Measurements from ENCODE around the gene SANBR. TPM values are rescaled to one million over a fixed set of nuclear protein-coding genes. Genes with fewer than 3 reads are reported as not detected.

SANBR gene
- total RNA-seq = 5.8 TPM
- polyA plus RNA-seq = 6.0 TPM
- long read RNA-seq, donor 1 = 0 reads
- long read RNA-seq, donor 2 = 0 reads
- long read RNA-seq, donor 3 = 0 reads
- long read RNA-seq, donor 4 = 0 reads
- long read RNA-seq, donor 5, full-length matches to known transcripts = 1 of 1 reads
- long read RNA-seq, donor 5, partial matches to known transcripts = 0 of 1 reads
- long read RNA-seq, donor 5, other reads (novel, unspliced or antisense) = 0 of 1 reads
- long read RNA-seq, donor 6 = 0 reads
- long read RNA-seq, donor 7 = 0 reads
- long read RNA-seq, donor 8 = 0 reads
- long read RNA-seq, donor 9 = 0 reads
- long read RNA-seq, donor 10 = 0 reads

DNA sequence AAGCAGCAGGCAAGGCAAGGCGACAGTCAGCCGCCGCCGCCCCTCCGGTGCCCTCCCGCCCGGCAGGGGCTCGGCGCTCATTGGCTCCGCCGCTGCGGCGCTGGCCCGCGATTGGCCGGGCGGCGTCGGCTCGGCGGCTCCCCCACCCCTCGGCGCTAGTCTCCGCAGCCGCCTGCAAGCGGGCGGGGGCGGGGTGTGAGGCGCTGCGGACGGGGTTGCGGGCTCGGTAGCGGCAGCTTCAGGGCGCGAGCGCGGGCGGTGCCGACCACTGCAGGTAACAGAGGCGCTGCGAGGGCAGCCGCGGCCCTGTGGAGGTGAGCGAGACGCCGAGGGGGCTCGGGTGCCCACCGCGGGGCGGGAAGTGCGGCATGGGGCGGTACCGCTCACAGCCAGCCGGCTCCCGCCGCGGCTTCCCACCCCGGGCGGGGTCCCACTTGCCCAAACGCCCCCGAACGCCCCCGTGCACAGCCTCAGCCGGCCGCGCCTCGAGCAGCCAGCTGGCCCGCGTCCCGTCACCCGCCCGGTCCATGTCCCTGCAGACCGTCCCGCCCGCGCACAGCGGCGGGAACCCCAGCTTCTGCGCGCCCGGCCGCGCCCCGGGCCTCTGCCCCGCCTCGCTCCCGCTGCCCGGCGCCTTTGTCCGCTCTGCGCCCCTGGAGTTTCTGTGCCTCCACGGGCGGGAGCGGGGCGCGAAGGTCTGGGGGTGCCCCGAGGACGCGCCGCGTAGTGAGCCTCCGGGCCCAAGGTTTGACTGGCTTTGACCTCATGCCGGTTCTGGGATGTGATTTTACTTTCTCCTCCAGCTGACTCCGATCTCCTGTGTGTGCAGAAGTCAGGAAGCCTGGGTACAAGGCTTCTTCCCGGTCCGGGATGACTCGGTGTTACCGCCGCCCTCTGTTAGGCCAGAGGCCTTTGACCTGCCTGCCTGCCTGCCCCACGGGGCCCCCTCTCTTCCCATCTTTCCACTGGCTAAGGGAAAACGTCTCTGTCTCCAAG, at the start of gene SANBR:
SANBR (plus strand) TSS at position 158 of the 996 bp plus-strand sequence. CDS start 4,480 bp downstream, outside the sequence.
- Histone ChIP-seq H3K27ac (ENCODE audit: low read depth in 1 of 2, low read length in 1 of 2) (peak within 1 kb of the TSS in 1 of 2 donors; percentile 46), H3K4me3 (ENCODE audit: low read length in 2 of 2) (peak within 1 kb of the TSS; percentile 58), H3K4me1 (ENCODE audit: control insufficient read depth in 2 of 2, insufficient read depth in 2 of 2, low read length in 2 of 2) (peaks cover 0 to 3% of the 10 kb centered on the region in 2 donors), H3K36me3 (ENCODE audit: control insufficient read depth in 2 of 2, insufficient read depth in 2 of 2, low read length in 1 of 2) (peaks cover 0 to 3% of the 10 kb centered on the region in 2 donors), H3K9me3 (ENCODE audit: control insufficient read depth in 2 of 2, insufficient read depth in 1 of 2, low read length in 1 of 2) (no peaks in the 10 kb centered on the region), H3K27me3 (ENCODE audit: control insufficient read depth in 2 of 2, insufficient read depth in 1 of 2, low read length in 1 of 2) (no peaks in the 10 kb centered on the region)
- WGBS = under 1% methylated on average over 112 of the region's 112 CpGs
- DNase-seq (ENCODE audit: low read depth in 6 of 9, low spot score in 9 of 9) = peak; percentile 6 to 92 (median 79)

DNA sequence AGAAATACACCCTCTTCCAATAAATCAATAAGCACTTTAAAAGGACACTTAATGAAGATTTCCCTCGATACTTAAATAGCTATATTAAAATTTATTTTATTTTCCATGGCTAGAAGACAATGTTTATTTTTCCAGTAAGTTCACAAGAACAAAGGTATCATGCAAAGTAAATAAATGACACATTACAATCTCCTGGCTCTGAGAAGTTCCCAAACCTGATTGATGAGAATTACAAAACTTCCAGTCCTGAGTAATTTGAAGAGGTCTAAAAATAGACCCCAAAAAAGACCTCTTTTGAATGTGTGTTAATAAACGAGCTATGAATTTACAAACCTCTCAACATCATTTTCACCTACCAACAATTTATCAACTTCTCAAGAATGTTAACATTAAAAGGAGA, 49.7 kb upstream of the SANBR start:
- DNase-seq (ENCODE audit: low read depth in 6 of 9, low spot score in 9 of 9) = no peak

DNA sequence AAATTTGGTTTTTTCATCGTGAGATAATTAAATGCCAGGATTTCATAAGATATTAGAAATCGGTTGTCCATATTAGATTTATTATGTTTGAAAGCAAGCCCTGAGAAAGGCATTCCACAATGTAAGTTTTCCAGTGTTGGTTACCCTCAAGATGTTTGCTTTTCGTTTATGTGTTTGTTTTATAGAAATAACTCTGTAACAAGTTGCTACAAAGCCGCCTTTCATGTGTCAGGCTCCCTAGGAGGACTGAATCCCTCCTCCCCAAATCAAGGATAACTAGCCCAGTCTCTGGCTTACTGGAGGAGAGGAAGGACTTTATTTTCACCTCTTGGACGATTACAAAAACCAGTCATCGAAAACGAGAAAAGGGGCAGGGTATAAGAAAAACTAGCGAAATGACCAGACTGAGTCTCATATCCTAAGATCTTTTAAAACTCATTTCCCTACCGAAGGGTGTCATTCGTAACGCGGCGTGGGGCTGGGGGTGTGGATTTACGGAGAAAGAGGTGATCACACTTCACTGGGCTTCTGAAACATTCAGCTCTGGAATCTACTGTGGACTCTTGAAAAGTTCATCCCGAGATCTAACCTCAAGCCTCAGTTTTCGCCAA, 49.2 kb upstream of the SANBR start:
- peaks cover 6% of the 10 kb centered on the region in 2 donors for H3K36me3 ChIP-seq (ENCODE audit: control insufficient read depth in 2 of 2, insufficient read depth in 2 of 2, low read length in 1 of 2)
- peak overlapping the region; percentile 96 to 99 for H3K4me3 ChIP-seq (ENCODE audit: low read length in 2 of 2)
- peak in 2 of 9 donors; percentile 4 to 8 for DNase-seq (ENCODE audit: low read depth in 6 of 9, low spot score in 9 of 9)
- no peaks in the 10 kb centered on the region for H3K27me3 ChIP-seq (ENCODE audit: control insufficient read depth in 2 of 2, insufficient read depth in 1 of 2, low read length in 1 of 2)
- H3K27ac ChIP-seq (ENCODE audit: low read depth in 1 of 2, low read length in 1 of 2) = peak overlapping the region; percentile 92 to 96
- H3K9me3 ChIP-seq (ENCODE audit: control insufficient read depth in 2 of 2, insufficient read depth in 1 of 2, low read length in 1 of 2) = peaks cover 0 to 9% of the 10 kb centered on the region in 2 donors
- peaks cover 0 to 4% of the 10 kb centered on the region in 2 donors for H3K4me1 ChIP-seq (ENCODE audit: control insufficient read depth in 2 of 2, insufficient read depth in 2 of 2, low read length in 2 of 2)
- 5% methylated on average over 16 of the region's 16 CpGs for WGBS

More for the DNA sequence above, 49.7 kb upstream of the SANBR start:
- Histone ChIP-seq H3K4me1 (ENCODE audit: control insufficient read depth in 2 of 2, insufficient read depth in 2 of 2, low read length in 2 of 2) (peaks cover 0 to 4% of the 10 kb centered on the region in 2 donors), H3K27ac (ENCODE audit: low read depth in 1 of 2, low read length in 1 of 2) (no peak overlapping the region), H3K4me3 (ENCODE audit: low read length in 2 of 2) (no peak overlapping the region), H3K9me3 (ENCODE audit: control insufficient read depth in 2 of 2, insufficient read depth in 1 of 2, low read length in 1 of 2) (peaks cover 0 to 4% of the 10 kb centered on the region in 2 donors), H3K36me3 (ENCODE audit: control insufficient read depth in 2 of 2, insufficient read depth in 2 of 2, low read length in 1 of 2) (peaks cover 1 to 2% of the 10 kb centered on the region in 2 donors), H3K27me3 (ENCODE audit: control insufficient read depth in 2 of 2, insufficient read depth in 1 of 2, low read length in 1 of 2) (no peaks in the 10 kb centered on the region)
- WGBS = 71% methylated on average over 2 of the region's 2 CpGs

DNA sequence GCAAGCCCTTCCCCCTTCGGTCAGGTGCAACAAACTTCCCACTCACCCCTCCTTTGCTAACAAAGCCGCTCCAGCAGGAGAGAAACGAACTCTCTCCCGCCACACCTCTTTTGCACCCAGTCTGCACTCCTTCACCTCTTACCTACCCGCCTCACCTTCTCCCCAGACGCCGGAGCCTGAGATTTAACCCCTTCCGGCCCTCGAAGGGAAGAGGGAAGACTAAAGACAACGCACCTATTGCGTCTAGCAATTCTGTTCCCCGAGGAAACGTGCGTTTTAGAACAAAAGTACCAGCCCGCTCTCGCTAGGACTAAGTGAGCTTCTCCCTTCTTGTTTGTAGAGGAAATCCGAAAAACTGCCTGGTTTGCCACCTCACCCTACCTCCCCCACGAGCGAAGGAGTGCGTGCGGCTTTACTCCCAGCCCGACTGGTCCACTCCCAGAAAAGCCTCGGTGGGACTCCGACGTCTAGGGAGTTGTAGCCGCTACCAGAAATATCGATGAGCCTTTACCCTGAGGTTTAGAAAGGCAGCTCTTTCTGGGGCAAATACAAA, 48.6 kb upstream of the SANBR start:
- peak overlapping the region; percentile 96 to 99 for H3K4me3 ChIP-seq (ENCODE audit: low read length in 2 of 2)
- peaks cover 6 to 7% of the 10 kb centered on the region in 2 donors for H3K36me3 ChIP-seq (ENCODE audit: control insufficient read depth in 2 of 2, insufficient read depth in 2 of 2, low read length in 1 of 2)
- no peaks in the 10 kb centered on the region for H3K27me3 ChIP-seq (ENCODE audit: control insufficient read depth in 2 of 2, insufficient read depth in 1 of 2, low read length in 1 of 2)
- under 1% methylated on average over 27 of the region's 27 CpGs for WGBS
- peaks cover 0 to 4% of the 10 kb centered on the region in 2 donors for H3K4me1 ChIP-seq (ENCODE audit: control insufficient read depth in 2 of 2, insufficient read depth in 2 of 2, low read length in 2 of 2)
- peaks cover 0 to 10% of the 10 kb centered on the region in 2 donors for H3K9me3 ChIP-seq (ENCODE audit: control insufficient read depth in 2 of 2, insufficient read depth in 1 of 2, low read length in 1 of 2)
- H3K27ac ChIP-seq (ENCODE audit: low read depth in 1 of 2, low read length in 1 of 2) = peak overlapping the region; percentile 92 to 96
- DNase-seq (ENCODE audit: low read depth in 6 of 9, low spot score in 9 of 9) = peak; percentile 68 to 92 (median 78)

DNA sequence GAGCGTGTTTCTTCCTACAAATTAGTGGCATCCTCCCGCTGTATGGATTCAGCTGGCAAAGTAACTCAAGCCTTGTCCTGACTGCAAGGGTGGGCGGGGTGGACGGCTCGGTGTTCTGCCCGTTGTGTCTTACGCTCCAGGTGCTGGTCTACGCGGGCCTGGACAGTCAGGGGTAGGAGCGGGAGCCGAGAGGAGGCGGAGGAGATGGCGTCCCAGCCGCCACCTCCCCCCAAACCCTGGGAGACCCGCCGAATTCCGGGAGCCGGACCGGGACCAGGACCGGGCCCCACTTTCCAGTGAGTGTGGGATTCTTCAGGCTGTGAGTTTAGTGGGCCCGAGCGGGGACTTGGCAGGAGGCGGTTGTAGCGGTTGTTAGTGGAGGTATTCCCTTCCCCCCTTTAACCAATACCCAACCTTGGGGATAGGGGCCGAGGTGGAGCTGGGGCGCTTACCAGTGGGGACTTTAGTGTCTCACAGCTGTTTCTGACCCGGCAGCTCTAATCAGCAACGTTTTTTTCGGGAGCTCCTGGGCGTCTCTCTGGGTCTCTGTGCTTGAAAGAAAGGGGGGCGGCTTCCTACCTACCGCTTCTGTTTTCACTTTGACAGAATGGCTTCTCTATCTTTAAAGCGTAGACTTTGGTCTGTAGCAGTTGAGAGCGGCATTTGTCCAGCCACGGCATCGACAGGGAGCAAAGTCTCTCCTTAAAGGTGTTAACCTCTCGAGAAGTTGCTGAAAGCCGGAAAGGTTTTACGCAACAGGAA, 47.9 kb upstream of the SANBR start, which contains the start of the genes PEX13 and PUS10:
PEX13 (plus strand) TSS at position 165 of the 762 bp plus-strand sequence; CDS start at position 205, 40 bp downstream.
PUS10 (minus strand) TSS at position 700 of the 762 bp plus-strand sequence. CDS start 6,365 bp downstream, outside the sequence.
- WGBS = under 1% methylated on average over 39 of the region's 39 CpGs
- peaks cover 0 to 4% of the 10 kb centered on the region in 2 donors for H3K4me1 ChIP-seq (ENCODE audit: control insufficient read depth in 2 of 2, insufficient read depth in 2 of 2, low read length in 2 of 2)
- no peaks in the 10 kb centered on the region for H3K27me3 ChIP-seq (ENCODE audit: control insufficient read depth in 2 of 2, insufficient read depth in 1 of 2, low read length in 1 of 2)
- DNase-seq (ENCODE audit: low read depth in 6 of 9, low spot score in 9 of 9) = peak in 8 of 9 donors; percentile 26 to 76 (median 64)
- peaks cover 6 to 7% of the 10 kb centered on the region in 2 donors for H3K36me3 ChIP-seq (ENCODE audit: control insufficient read depth in 2 of 2, insufficient read depth in 2 of 2, low read length in 1 of 2)
- H3K4me3 ChIP-seq (ENCODE audit: low read length in 2 of 2) = peak within 1 kb of the TSS; percentile 96 to 99
- H3K27ac ChIP-seq (ENCODE audit: low read depth in 1 of 2, low read length in 1 of 2) = peak within 1 kb of the TSS; percentile 92 to 96
- peaks cover 0 to 10% of the 10 kb centered on the region in 2 donors for H3K9me3 ChIP-seq (ENCODE audit: control insufficient read depth in 2 of 2, insufficient read depth in 1 of 2, low read length in 1 of 2)

DNA sequence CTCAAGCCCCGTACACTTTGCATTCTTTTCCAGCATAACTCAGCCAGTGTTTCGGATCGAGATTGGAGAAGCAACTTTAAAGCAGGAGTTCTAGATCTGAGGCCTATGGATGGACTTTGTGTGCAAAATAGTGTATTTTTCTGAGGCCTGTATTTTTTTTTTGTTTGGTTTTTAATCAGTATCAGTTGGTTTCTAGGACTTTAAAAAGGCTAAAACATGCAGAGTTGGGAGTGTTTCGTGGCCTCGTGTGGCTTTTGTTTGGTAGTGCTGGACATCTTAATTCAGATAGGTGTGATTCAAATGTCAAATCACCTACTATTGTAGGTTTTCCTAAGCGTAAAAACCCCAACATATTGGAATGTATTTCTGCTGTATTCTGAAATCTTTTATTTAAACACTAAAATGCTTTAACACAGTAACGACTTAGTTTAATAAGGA, 47.3 kb upstream of the SANBR start:
- no peaks in the 10 kb centered on the region for H3K27me3 ChIP-seq (ENCODE audit: control insufficient read depth in 2 of 2, insufficient read depth in 1 of 2, low read length in 1 of 2)
- peaks cover 0 to 10% of the 10 kb centered on the region in 2 donors for H3K9me3 ChIP-seq (ENCODE audit: control insufficient read depth in 2 of 2, insufficient read depth in 1 of 2, low read length in 1 of 2)
- peaks cover 0 to 4% of the 10 kb centered on the region in 2 donors for H3K4me1 ChIP-seq (ENCODE audit: control insufficient read depth in 2 of 2, insufficient read depth in 2 of 2, low read length in 2 of 2)
- peak in 2 of 9 donors; percentile 29 to 41 for DNase-seq (ENCODE audit: low read depth in 6 of 9, low spot score in 9 of 9)
- H3K27ac ChIP-seq (ENCODE audit: low read depth in 1 of 2, low read length in 1 of 2) = peak overlapping the region; percentile 92 to 96
- WGBS = 3% methylated on average over 7 of the region's 7 CpGs
- H3K36me3 ChIP-seq (ENCODE audit: control insufficient read depth in 2 of 2, insufficient read depth in 2 of 2, low read length in 1 of 2) = peaks cover 6 to 7% of the 10 kb centered on the region in 2 donors
- peak overlapping the region; percentile 96 to 99 for H3K4me3 ChIP-seq (ENCODE audit: low read length in 2 of 2)

DNA sequence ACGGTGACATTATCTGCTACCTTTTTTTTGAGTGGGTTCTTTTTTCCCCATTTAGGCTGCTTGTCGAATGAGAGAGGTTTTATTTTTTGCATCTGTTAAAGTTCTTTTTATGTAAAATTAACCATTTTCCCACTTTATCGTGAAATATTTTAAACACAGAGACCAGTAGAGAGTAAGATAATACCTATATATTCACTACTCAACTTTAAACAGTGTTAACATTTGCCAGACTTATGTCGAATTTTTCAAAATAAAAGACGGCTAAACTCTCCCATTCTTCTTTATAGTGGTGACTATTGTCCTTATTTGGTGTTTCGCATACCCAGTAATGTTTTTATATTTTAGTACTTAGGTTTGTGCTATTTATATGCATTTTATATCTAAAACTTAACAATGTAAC, 46.9 kb upstream of the SANBR start:
- Histone ChIP-seq H3K4me1 (ENCODE audit: control insufficient read depth in 2 of 2, insufficient read depth in 2 of 2, low read length in 2 of 2) (peaks cover 0 to 4% of the 10 kb centered on the region in 2 donors), H3K36me3 (ENCODE audit: control insufficient read depth in 2 of 2, insufficient read depth in 2 of 2, low read length in 1 of 2) (peaks cover 6 to 7% of the 10 kb centered on the region in 2 donors), H3K4me3 (ENCODE audit: low read length in 2 of 2) (peak overlapping the region; percentile 96 to 99), H3K9me3 (ENCODE audit: control insufficient read depth in 2 of 2, insufficient read depth in 1 of 2, low read length in 1 of 2) (peaks cover 0 to 10% of the 10 kb centered on the region in 2 donors), H3K27me3 (ENCODE audit: control insufficient read depth in 2 of 2, insufficient read depth in 1 of 2, low read length in 1 of 2) (no peaks in the 10 kb centered on the region), H3K27ac (ENCODE audit: low read depth in 1 of 2, low read length in 1 of 2) (no peak overlapping the region)
- 47% methylated on average over 6 of the region's 6 CpGs for WGBS
- no peak for DNase-seq (ENCODE audit: low read depth in 6 of 9, low spot score in 9 of 9)

Measured in thymus (tissue), 14 donors.